CD14-positive monocyte (primary cell): ENCODE measurements around the gene CAMKK2. TPM values are rescaled to one million over a fixed set of nuclear protein-coding genes. Genes with fewer than 3 reads are reported as not detected.

ENCODE experiments used
- DNase-seq, 3 donors: peaks; one replicate each; pipeline ENCODE4 v3.0.0-alpha.2; 2011 to 2022
- H2AFZ ChIP-seq: 2 replicates; pipeline ENCODE4 v1.6.0; 2012; ENCODE audit warnings: mild to moderate bottlenecking, low read depth, low read length, inconsistent platforms; ENCODE audit not compliant: insufficient read depth, poor library complexity, severe bottlenecking
- H3K27ac ChIP-seq, 2 donors: 1 replicate in 1 of 2; 2 replicates in 1 of 2; pipeline ENCODE4 v1.5.1; 2012 to 2013; ENCODE audit warnings: low read length in 2 of 2, control low read depth in 1 of 2, inconsistent platforms in 1 of 2, low read depth in 1 of 2, mild to moderate bottlenecking in 1 of 2
- H3K27me3 ChIP-seq, 2 donors: one replicate each; pipeline versions ENCODE4 v1.6.0 to v1.6.1; 2011 to 2013; ENCODE audit warnings: low read length in 2 of 2; ENCODE audit not compliant: control insufficient read depth in 2 of 2, insufficient read depth in 2 of 2
- H3K36me3 ChIP-seq, 2 donors: replicated peaks in 1 of 2; 1 replicate in 1 of 2; 2 replicates in 1 of 2; pipeline versions ENCODE4 v1.5.1 to v1.6.1; 2012 to 2013; ENCODE audit warnings: low read length in 2 of 2, control low read depth in 1 of 2, inconsistent platforms in 1 of 2, mild to moderate bottlenecking in 1 of 2; ENCODE audit not compliant: insufficient read depth in 2 of 2, control insufficient read depth in 1 of 2
- H3K4me1 ChIP-seq, 2 donors: 1 replicate in 1 of 2; 2 replicates in 1 of 2; pipeline versions ENCODE4 v1.5.1 to v1.6.1; 2012 to 2013; ENCODE audit warnings: low read length in 2 of 2, control low read depth in 1 of 2, inconsistent platforms in 1 of 2, mild to moderate bottlenecking in 1 of 2, moderate library complexity in 1 of 2; ENCODE audit not compliant: insufficient read depth in 2 of 2, control insufficient read depth in 1 of 2
- H3K4me2 ChIP-seq: replicated peaks from 2 replicates; pipeline ENCODE3; 2012; ENCODE audit warnings: low read length, moderate library complexity, mild to moderate bottlenecking; ENCODE audit not compliant: poor library complexity, severe bottlenecking; ENCODE audit errors: extremely low read depth
- H3K4me3 ChIP-seq, 3 experiments: fragments of 200-600 bp in 1 of 3; sonication (generic) in 1 of 3; replicated peaks in 1 of 3; 1 replicate in 2 of 3; 2 replicates in 1 of 3; pipeline ENCODE4 v1.5.1; 2011 to 2013; ENCODE audit warnings: low read length in 3 of 3, mild to moderate bottlenecking in 3 of 3, control low read depth in 2 of 3, low read depth in 2 of 3, inconsistent platforms in 1 of 3, moderate library complexity in 1 of 3
- H3K79me2 ChIP-seq: 2 replicates; pipeline ENCODE4 v1.6.0; 2012; ENCODE audit warnings: mild to moderate bottlenecking, control low read depth, inconsistent platforms, low read length, moderate library complexity; ENCODE audit not compliant: insufficient read depth
- H3K9ac ChIP-seq: 2 replicates; pipeline ENCODE4 v1.6.0; 2017; ENCODE audit warnings: low read length, mild to moderate bottlenecking; ENCODE audit not compliant: insufficient read depth, poor library complexity, severe bottlenecking
- H3K9me3 ChIP-seq, 2 donors: replicated peaks in 1 of 2; 1 replicate in 1 of 2; 2 replicates in 1 of 2; pipeline versions ENCODE4 v1.5.1 to v1.6.1; 2012 to 2013; ENCODE audit warnings: low read length in 2 of 2, control low read depth in 1 of 2; ENCODE audit not compliant: control insufficient read depth in 1 of 2, insufficient read depth in 1 of 2
- H4K20me1 ChIP-seq: 2 replicates; pipeline ENCODE4 v1.6.0; 2012; ENCODE audit warnings: mild to moderate bottlenecking, low read length, control low read depth, moderate library complexity; ENCODE audit not compliant: insufficient read depth
- H3K27ac Mint-ChIP-seq, 7 donors: one replicate each; pipeline ENCODE4 v1.8.0; 2020; ENCODE audit warnings: mild to moderate bottlenecking in 7 of 7, mixed read lengths in 7 of 7, moderate library complexity in 6 of 7, inconsistent platforms in 2 of 7
- H3K27me3 Mint-ChIP-seq, 3 donors: one replicate each; pipeline ENCODE4 v1.8.0; 2021 to 2022; ENCODE audit warnings: low read depth in 3 of 3, mild to moderate bottlenecking in 3 of 3, mixed read lengths in 3 of 3, moderate library complexity in 3 of 3, inconsistent platforms in 1 of 3
- H3K36me3 Mint-ChIP-seq, 2 donors: one replicate each; pipeline ENCODE4 v1.8.0; 2020; ENCODE audit warnings: mixed read lengths in 2 of 2, inconsistent platforms in 1 of 2, mild to moderate bottlenecking in 1 of 2
- H3K4me1 Mint-ChIP-seq: one replicate; pipeline ENCODE4 v1.8.0; 2020; ENCODE audit warnings: mild to moderate bottlenecking, mixed read lengths
- H3K4me3 Mint-ChIP-seq, 2 donors: one replicate each; pipeline ENCODE4 v1.8.0; 2020; ENCODE audit warnings: mild to moderate bottlenecking in 2 of 2, mixed read lengths in 2 of 2, moderate library complexity in 1 of 2
- H3K9me3 Mint-ChIP-seq, 7 donors: one replicate each; pipeline ENCODE4 v1.8.0; 2020 to 2022; ENCODE audit warnings: mixed read lengths in 7 of 7, mild to moderate bottlenecking in 6 of 7, moderate library complexity in 6 of 7, inconsistent platforms in 2 of 7
- WGBS: methylation state at CpG from one replicate; pipeline ENCODE4 v1.1.5; 2013; ENCODE audit warnings: missing lambda C conversion rate; ENCODE audit not compliant: insufficient coverage; 5-methylcytosine and 5-hydroxymethylcytosine counted together
- intact Hi-C, 2 donors: fragments of 100-400 bp; cut with micrococcal nuclease; formaldehyde crosslinking; loops; one replicate each; pipeline versions ENCODE4 v1.15.0 to v1.15.1; 2023
- polyA plus RNA-seq, 3 donors: library from polyadenylated mRNA; depleted of rRNA in 1 of 3; unstranded in 2 of 3; stranded (reverse) in 1 of 3; fragments of 300-500 nt in 2 of 3; fragments of >200 nt in 1 of 3; fragmentation: Illumina TruSeq in 2 of 3; gene quantifications; 1 replicate in 2 of 3; 2 replicates in 1 of 3; pipeline ENCODE4 v1.2.3, GENCODE V29; 2012 to 2021
- TF ChIP-seq, protein P1 (sequence below): fragments of 200-600 bp; IDR thresholded peaks from one replicate; pipeline ENCODE4 v1.8.0; 2022; ENCODE audit warnings: antibody characterized with exemption, mild to moderate bottlenecking

CAMKK2 gene
- polyA plus RNA-seq, 3 donors = 55.6 to 71.4 (median 71.0) TPM

DNA sequence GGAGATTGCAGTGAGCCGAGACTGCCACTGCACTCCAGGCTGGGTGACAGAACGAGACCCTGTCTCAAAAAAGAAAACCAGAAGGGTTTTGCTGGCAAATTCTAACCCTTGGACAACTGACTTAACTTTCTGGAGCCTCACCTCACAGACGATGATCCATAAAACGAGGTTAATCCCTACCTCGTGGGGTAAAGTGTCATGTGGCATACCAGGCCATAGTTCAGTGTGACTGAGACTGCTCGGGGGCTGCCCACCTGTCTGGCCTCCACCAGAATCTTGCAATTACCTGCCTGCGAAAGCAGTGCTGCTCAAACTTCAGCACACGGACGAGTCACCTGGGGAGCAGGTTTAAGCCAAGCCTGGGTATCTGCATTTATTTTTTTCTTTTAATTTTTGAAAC, 59.7 kb downstream of the CAMKK2 start:
- peaks cover 12% of the 10 kb centered on the region for H3K79me2 ChIP-seq
- peaks cover 39 to 41% of the 10 kb centered on the region in 2 donors for H3K4me1 ChIP-seq
- 98% methylated on average over 7 of the region's 9 CpGs for WGBS
- H3K36me3 ChIP-seq = peaks cover 64 to 77% of the 10 kb centered on the region in 2 donors
- H4K20me1 ChIP-seq = peaks cover 80% of the 10 kb centered on the region
- TF ChIP-seq, protein P1, sequence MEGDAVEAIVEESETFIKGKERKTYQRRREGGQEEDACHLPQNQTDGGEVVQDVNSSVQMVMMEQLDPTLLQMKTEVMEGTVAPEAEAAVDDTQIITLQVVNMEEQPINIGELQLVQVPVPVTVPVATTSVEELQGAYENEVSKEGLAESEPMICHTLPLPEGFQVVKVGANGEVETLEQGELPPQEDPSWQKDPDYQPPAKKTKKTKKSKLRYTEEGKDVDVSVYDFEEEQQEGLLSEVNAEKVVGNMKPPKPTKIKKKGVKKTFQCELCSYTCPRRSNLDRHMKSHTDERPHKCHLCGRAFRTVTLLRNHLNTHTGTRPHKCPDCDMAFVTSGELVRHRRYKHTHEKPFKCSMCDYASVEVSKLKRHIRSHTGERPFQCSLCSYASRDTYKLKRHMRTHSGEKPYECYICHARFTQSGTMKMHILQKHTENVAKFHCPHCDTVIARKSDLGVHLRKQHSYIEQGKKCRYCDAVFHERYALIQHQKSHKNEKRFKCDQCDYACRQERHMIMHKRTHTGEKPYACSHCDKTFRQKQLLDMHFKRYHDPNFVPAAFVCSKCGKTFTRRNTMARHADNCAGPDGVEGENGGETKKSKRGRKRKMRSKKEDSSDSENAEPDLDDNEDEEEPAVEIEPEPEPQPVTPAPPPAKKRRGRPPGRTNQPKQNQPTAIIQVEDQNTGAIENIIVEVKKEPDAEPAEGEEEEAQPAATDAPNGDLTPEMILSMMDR = no peak
- intact Hi-C loops = loop anchor here in 1 of 2 donors (10.0 kb wide), 1 partner anchor 232 kb away; no protein-coding TSS in a partner anchor
- H3K36me3 Mint-ChIP-seq = peaks cover 59 to 75% of the 10 kb centered on the region in 2 donors
- no peak overlapping the region for H3K4me3 ChIP-seq
- no peak overlapping the region for H3K9ac ChIP-seq
- H2AFZ ChIP-seq = no peak overlapping the region
- H3K4me1 Mint-ChIP-seq = peaks cover 42% of the 10 kb centered on the region
- H3K27me3 ChIP-seq = no peaks in the 10 kb centered on the region
- H3K27me3 Mint-ChIP-seq = peaks cover 0 to 2% (median 1%) of the 10 kb centered on the region in 3 donors
- no peak overlapping the region for H3K4me2 ChIP-seq
- H3K27ac Mint-ChIP-seq = peak overlapping the region in 1 of 7 donors; percentile 43
- H3K4me3 Mint-ChIP-seq = no peak overlapping the region
- DNase-seq = no peak
- no peak overlapping the region for H3K27ac ChIP-seq
- peaks cover 0 to 3% (median 0%) of the 10 kb centered on the region in 7 donors for H3K9me3 Mint-ChIP-seq
- no peaks in the 10 kb centered on the region for H3K9me3 ChIP-seq

DNA sequence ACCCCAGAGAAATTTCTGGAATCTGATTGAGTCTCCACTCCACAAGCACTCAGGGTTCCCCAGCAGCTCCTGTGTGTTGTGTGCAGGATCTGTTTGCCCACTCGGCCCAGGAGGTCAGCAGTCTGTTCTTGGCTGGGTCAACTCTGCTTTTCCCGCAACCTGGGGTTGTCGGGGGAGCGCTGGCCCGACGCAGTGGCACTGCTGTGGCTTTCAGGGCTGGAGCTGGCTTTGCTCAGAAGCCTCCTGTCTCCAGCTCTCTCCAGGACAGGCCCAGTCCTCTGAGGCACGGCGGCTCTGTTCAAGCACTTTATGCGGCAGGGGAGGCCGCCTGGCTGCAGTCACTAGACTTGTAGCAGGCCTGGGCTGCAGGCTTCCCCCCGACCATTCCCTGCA, 62.9 kb downstream of the CAMKK2 start:
- Histone ChIP-seq H3K4me3 (no peak overlapping the region), H3K36me3 (peaks cover 76 to 91% of the 10 kb centered on the region in 2 donors), H3K79me2 (peaks cover 7% of the 10 kb centered on the region), H3K27ac (peak overlapping the region in 1 of 2 donors; percentile 7), H3K27me3 (no peaks in the 10 kb centered on the region), H3K4me2 (no peak overlapping the region), H4K20me1 (peaks cover 54% of the 10 kb centered on the region), H3K9me3 (no peaks in the 10 kb centered on the region), H3K9ac (no peak overlapping the region), H3K4me1 (peaks cover 8 to 14% of the 10 kb centered on the region in 2 donors), H2AFZ (no peak overlapping the region)
- Mint-ChIP-seq H3K27ac (peak overlapping the region in 1 of 7 donors; percentile 70), H3K4me1 (peaks cover 12% of the 10 kb centered on the region), H3K4me3 (no peak overlapping the region), H3K9me3 (peaks cover 0 to 3% (median 0%) of the 10 kb centered on the region in 7 donors), H3K27me3 (peaks cover 0 to 2% (median 1%) of the 10 kb centered on the region in 3 donors), H3K36me3 (peaks cover 68 to 87% of the 10 kb centered on the region in 2 donors)
- intact Hi-C loops = loop anchor here in 1 of 2 donors (10.0 kb wide), 1 partner anchor 229 kb away; no protein-coding TSS in a partner anchor
- TF ChIP-seq, protein P1 = no peak
- WGBS = 96% methylated on average over 11 of the region's 11 CpGs
- no peak for DNase-seq
